GM12892 (cell line): ENCODE data around the gene TOMM22.

Experiments used
- POLR2A ChIP-seq: IDR thresholded peaks from 2 replicates; pipeline ENCODE4 v1.6.1; 2011; ENCODE audit warnings: low read depth, low read length, control low read depth
- POLR2AphosphoS5 ChIP-seq: IDR thresholded peaks from 2 replicates; pipeline ENCODE4 v1.6.1; 2011; ENCODE audit warnings: low read depth, low read length, control low read depth

DNA sequence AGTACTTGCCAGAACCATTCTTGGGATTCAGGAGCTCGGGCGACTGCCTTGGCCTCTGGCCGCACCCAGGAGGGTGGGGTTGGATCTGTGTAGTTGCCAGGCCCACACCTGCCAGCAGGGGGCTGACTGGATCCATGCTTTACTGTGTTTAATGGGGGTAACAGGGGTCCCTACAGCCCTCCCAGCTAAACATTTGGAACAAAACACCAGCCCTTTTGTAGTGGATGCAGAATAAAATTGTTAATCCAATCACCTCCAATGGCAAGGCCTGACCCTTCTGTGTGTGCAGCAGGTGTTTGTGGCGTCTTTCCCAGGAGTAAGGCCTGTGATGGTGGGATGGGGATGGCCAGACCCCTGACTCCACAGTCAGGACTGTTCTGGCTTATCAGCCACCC is 51.6 kb downstream of the TOMM22 start:
- TF ChIP-seq POLR2AphosphoS5: no peak; the same call in 1 of the 2 replicates
- TF ChIP-seq POLR2A: no peak
